NOMO-1 treated with DMSO at 0.1 percent for 48 hours (cell line): ENCODE data around the gene BRICD5.

Source experiments
- DNase-seq: peaks from one replicate; lab custom pipeline; 2025; ENCODE audit not compliant: unreplicated experiment; lab: John Stamatoyannopoulos, UW

The BRICD5 gene

DNA sequence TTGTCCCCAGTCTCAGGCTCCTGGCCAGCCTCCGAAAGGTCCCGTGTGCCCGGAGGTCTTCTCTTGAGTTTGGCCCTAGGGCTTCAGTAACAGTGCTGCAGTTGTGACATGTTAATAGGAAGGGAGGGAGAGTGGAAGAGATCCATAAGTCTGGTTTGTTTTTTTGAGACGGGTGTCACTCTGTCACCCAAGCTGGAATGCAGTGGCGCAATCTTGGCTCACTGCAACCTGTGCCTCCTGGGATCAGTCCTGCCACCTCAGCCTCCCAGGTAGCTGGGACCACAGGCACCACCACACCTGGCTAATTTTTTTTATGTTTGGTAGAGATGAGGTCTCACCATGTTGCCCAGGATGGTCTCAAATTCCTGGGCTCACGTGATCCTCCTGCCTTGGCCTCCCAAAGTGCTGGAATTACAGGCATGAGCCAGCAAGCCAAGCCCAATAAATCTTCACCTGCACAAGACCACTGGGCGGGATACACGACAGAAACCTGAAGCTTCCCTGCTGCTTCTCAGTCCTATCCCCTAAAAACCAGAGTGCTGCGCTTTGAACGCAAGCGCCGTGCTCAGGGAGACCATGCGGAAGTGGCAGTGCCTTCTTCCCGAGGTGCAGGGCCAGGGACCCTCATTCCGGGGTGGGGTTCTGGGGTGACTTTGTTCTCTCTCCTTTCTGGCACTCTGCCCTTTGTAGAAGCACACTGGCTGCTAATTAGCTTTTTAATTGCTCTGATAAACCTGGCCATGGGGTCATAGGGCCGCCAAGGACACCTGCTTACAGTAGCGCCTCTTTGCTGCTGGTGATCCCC is 44.2 kb downstream of the BRICD5 start:
- no peak for DNase-seq

DNA sequence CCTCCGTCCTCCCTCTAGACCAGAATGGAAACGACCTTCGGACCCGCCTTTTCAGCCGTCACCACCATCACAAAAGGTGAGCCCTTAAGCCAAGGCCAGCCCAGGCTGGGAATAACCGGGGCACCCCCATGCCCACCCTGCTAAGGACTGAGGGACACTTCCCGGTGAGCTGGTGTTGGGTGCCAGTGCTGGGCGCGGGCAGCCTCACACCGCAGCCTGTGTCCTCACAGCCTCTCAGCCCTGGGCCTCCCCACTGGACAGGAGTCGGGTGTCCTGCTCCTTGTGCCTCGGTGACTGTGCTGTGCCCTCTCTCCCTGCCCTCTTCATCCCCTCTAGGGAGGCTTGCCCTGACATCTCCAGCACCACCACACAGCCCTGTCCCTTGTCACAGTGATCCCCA is 44.8 kb downstream of the BRICD5 start:
- DNase-seq, result no peak

GRCh38 chr16:2163211-2163881 is 47.3 kb downstream of the BRICD5 start:
- no peak for DNase-seq

GRCh38 chr16:2162676-2163118 is 48.0 kb downstream of the BRICD5 start:
- DNase-seq, result no peak

DNA sequence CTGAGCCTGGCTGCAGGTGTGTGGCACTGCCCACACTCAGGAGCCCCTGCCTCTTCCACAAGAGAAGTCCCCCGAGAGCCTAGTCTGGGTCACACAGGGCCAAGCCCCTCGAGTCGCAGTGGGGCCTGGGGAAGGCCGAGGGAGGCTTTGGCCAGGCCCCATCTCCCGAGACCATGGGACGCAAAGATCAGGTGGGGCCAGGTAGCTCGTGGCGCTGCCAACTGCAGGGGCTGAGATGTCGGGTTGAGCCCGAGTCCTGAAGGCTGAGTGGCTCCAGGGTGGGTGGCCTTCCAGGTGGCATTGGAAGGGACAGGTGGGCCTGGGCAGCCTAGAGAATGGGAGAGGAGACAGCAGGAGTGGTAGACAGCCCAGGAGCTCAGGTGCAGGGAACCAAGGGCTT is 48.8 kb downstream of the BRICD5 start:
- DNase-seq, result no peak

- no peak for DNase-seq
Observed at GRCh38 chr16:2160915-2161551, 49.6 kb downstream of the BRICD5 start.
